Suprapubic skin (tissue), 4 donors: ENCODE measurements around the gene RNF150. TPM values are rescaled to one million over a fixed set of nuclear protein-coding genes. Genes with fewer than 3 reads are reported as not detected.

ENCODE experiments used
- DNase-seq, 2 donors: peaks; one replicate each; pipeline ENCODE4 v3.0.0-alpha.2; 2019; ENCODE audit warnings: low spot score in 2 of 2
- H3K27ac ChIP-seq: fragments of 200-600 bp; sonication (generic); one replicate; pipeline ENCODE4 v1.5.1; 2019
- H3K27me3 ChIP-seq: fragments of 200-600 bp; sonication (generic); one replicate; pipeline ENCODE4 v1.5.1; 2019
- H3K36me3 ChIP-seq: fragments of 200-600 bp; sonication (generic); one replicate; pipeline ENCODE4 v1.5.1; 2019
- H3K4me1 ChIP-seq: fragments of 200-600 bp; sonication (generic); one replicate; pipeline ENCODE4 v1.5.1; 2019
- H3K4me3 ChIP-seq: fragments of 200-600 bp; sonication (generic); one replicate; pipeline ENCODE4 v1.5.1; 2019; ENCODE audit warnings: mild to moderate bottlenecking
- H3K9me3 ChIP-seq: fragments of 200-600 bp; sonication (generic); one replicate; pipeline ENCODE4 v1.5.1; 2019
- EP300 ChIP-seq: sonication (generic); formaldehyde crosslinking; IDR thresholded peaks from one replicate; pipeline ENCODE4 v1.6.1; 2017; ENCODE audit warnings: antibody characterized with exemption
- POLR2A ChIP-seq, 2 donors: fragments of 450-650 bp; IDR thresholded peaks; one replicate each; pipeline ENCODE4 v1.6.1; 2017; ENCODE audit warnings: antibody characterized with exemption in 2 of 2, mild to moderate bottlenecking in 2 of 2, moderate library complexity in 2 of 2
- POLR2AphosphoS5 ChIP-seq, 3 donors: sonication (generic); formaldehyde crosslinking; IDR thresholded peaks; one replicate each; pipeline ENCODE4 v1.6.1; 2017; ENCODE audit warnings: antibody characterized with exemption in 3 of 3
- WGBS: methylation state at CpG from one replicate; pipeline ENCODE4 v1.1.5; 2018; 5-methylcytosine and 5-hydroxymethylcytosine counted together
- total RNA-seq, 4 donors: library from RNA; depleted of rRNA; stranded (reverse); fragments of >200 nt; gene quantifications; one replicate each; pipeline ENCODE4 v1.1.0, GENCODE V29; 2016
- TF ChIP-seq, protein P1 (sequence below), 2 donors: fragments of 200-600 bp in 1 of 2; fragments of 450-650 bp in 1 of 2; sonication (generic) in 1 of 2; IDR thresholded peaks; one replicate each; pipeline ENCODE4 v1.5.1; 2016 to 2019; ENCODE audit warnings: antibody characterized with exemption in 2 of 2, mild to moderate bottlenecking in 1 of 2, moderate library complexity in 1 of 2

Gene RNF150
- total RNA-seq, 4 donors from 2014 or later: 0.83 to 4.0 (median 2.6) TPM

DNA sequence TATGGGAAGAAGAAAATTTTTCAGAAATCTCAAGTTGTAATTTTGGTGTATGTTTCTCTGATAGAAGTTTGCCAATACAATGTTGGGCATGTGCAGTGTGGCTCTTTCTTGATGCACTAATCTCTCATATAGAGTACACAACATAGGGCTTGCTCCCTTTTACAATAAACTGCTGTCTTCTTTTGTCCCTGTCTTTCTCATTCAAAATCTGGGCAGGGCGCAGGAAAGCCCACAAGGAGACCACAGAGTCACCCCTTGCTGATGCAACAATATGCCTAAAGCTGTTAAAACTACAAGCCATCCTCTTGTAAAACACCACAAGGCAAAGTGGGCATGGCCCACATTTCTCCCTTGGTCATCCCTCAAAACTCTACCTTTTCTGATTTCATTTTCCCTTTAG lies 313.7 kb downstream of the RNF150 start:
- no peak overlapping the region for H3K27ac ChIP-seq
- WGBS: 90% methylated on average over 1 of the region's 1 CpG
- H3K27me3 ChIP-seq: no peaks in the 10 kb centered on the region
- no peaks in the 10 kb centered on the region for H3K9me3 ChIP-seq
- H3K4me1 ChIP-seq: no peaks in the 10 kb centered on the region
- DNase-seq: no peak
- H3K4me3 ChIP-seq: no peak overlapping the region
- TF ChIP-seq, protein P1, sequence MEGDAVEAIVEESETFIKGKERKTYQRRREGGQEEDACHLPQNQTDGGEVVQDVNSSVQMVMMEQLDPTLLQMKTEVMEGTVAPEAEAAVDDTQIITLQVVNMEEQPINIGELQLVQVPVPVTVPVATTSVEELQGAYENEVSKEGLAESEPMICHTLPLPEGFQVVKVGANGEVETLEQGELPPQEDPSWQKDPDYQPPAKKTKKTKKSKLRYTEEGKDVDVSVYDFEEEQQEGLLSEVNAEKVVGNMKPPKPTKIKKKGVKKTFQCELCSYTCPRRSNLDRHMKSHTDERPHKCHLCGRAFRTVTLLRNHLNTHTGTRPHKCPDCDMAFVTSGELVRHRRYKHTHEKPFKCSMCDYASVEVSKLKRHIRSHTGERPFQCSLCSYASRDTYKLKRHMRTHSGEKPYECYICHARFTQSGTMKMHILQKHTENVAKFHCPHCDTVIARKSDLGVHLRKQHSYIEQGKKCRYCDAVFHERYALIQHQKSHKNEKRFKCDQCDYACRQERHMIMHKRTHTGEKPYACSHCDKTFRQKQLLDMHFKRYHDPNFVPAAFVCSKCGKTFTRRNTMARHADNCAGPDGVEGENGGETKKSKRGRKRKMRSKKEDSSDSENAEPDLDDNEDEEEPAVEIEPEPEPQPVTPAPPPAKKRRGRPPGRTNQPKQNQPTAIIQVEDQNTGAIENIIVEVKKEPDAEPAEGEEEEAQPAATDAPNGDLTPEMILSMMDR (IDR thresholded peaks at IDR 0.05): no peak
- no peak for TF ChIP-seq EP300
- no peak for TF ChIP-seq POLR2AphosphoS5 (IDR thresholded peaks at IDR 0.05)
- TF ChIP-seq POLR2A (IDR thresholded peaks at IDR 0.05): no peak
- no peaks in the 10 kb centered on the region for H3K36me3 ChIP-seq

GRCh38 chr4:140818433-140818832 lies 314.8 kb downstream of the RNF150 start:
- H3K36me3 ChIP-seq: no peaks in the 10 kb centered on the region
- H3K4me1 ChIP-seq: no peaks in the 10 kb centered on the region
- H3K27me3 ChIP-seq: no peaks in the 10 kb centered on the region
- WGBS: 82% methylated on average over 1 of the region's 1 CpG
- H3K9me3 ChIP-seq: no peaks in the 10 kb centered on the region
- no peak overlapping the region for H3K4me3 ChIP-seq
- no peak overlapping the region for H3K27ac ChIP-seq
- TF ChIP-seq POLR2A (IDR thresholded peaks at IDR 0.05): no peak
- no peak for TF ChIP-seq EP300
- TF ChIP-seq POLR2AphosphoS5 (IDR thresholded peaks at IDR 0.05): no peak
- TF ChIP-seq, protein P1 (IDR thresholded peaks at IDR 0.05): no peak
- no peak for DNase-seq

DNA sequence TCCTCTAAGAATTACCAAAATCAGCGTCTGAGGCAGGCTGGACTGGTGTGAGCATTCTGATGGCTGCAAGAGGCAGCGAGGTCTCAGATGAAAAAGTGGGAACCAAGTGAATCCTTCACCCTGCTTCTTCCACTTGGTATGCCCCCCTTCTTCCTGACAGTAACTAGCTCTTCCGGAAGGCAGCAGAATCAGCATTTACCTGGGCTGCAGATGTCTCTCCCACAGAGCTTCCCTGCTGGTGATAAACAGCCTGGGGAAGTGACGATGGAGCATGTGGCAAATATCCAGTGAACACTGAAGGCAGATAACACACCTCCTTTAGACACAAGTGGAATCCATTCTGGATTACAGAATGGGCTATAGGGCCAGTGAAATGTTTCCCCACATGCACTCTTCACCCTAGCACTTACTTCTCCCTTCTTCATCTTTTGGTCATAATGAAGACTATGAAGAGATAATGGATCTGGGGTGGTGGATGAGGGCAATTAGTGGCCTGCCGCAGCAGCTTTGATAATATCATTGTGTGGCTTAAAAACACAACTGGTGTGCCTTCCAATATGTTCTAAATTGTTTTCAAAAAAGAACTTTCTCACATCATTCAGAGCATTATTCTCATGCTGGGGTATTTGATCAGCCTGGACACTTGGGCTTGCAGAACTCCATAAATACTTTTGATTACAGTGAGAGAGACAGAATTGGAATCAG lies 316.3 kb downstream of the RNF150 start:
- TF ChIP-seq EP300: no peak
- no peak for TF ChIP-seq POLR2A (IDR thresholded peaks at IDR 0.05)
- no peak for TF ChIP-seq POLR2AphosphoS5 (IDR thresholded peaks at IDR 0.05)
- TF ChIP-seq, protein P1 (IDR thresholded peaks at IDR 0.05): no peak
- no peak overlapping the region for H3K4me3 ChIP-seq
- no peaks in the 10 kb centered on the region for H3K27me3 ChIP-seq
- no peak for DNase-seq
- H3K9me3 ChIP-seq: no peaks in the 10 kb centered on the region
- no peak overlapping the region for H3K27ac ChIP-seq
- H3K36me3 ChIP-seq: no peaks in the 10 kb centered on the region
- WGBS: 57% methylated on average over 5 of the region's 5 CpGs
- no peaks in the 10 kb centered on the region for H3K4me1 ChIP-seq

- H3K27ac ChIP-seq: no peak overlapping the region
- no peaks in the 10 kb centered on the region for H3K9me3 ChIP-seq
- no peaks in the 10 kb centered on the region for H3K27me3 ChIP-seq
- 60% methylated on average over 2 of the region's 2 CpGs for WGBS
- H3K4me1 ChIP-seq: no peaks in the 10 kb centered on the region
- no peak for DNase-seq
- H3K4me3 ChIP-seq: no peak overlapping the region
- TF ChIP-seq, protein P1 (IDR thresholded peaks at IDR 0.05): no peak
- TF ChIP-seq POLR2A (IDR thresholded peaks at IDR 0.05) (no peak), POLR2AphosphoS5 (IDR thresholded peaks at IDR 0.05) (no peak), EP300 (no peak)
- no peaks in the 10 kb centered on the region for H3K36me3 ChIP-seq
Measured at GRCh38 chr4:140813804-140814203, 319.5 kb downstream of the RNF150 start.

- 64% methylated on average over 1 of the region's 1 CpG for WGBS
- Histone ChIP-seq H3K4me1 (no peaks in the 10 kb centered on the region), H3K27ac (no peak overlapping the region), H3K4me3 (no peak overlapping the region), H3K9me3 (no peaks in the 10 kb centered on the region), H3K36me3 (no peaks in the 10 kb centered on the region), H3K27me3 (no peaks in the 10 kb centered on the region)
- no peak for DNase-seq
- TF ChIP-seq EP300 (no peak), POLR2A (IDR thresholded peaks at IDR 0.05) (no peak), POLR2AphosphoS5 (IDR thresholded peaks at IDR 0.05) (no peak)
- TF ChIP-seq, protein P1 (IDR thresholded peaks at IDR 0.05): no peak
Measured at GRCh38 chr4:140812916-140813315, 320.4 kb downstream of the RNF150 start.
